CD4-positive, CD25-positive, alpha-beta regulatory T cell (primary cell): ENCODE measurements around the gene DNAJC8. TPM values are rescaled to one million over a fixed set of nuclear protein-coding genes. Genes with fewer than 3 reads are reported as not detected.
A peak's percentile ranks its signal among the peaks of the same experiment; 100 is the strongest.

ENCODE experiments used
- ATAC-seq, 2 donors: fragments of 150-1000 bp; cut with Tn5 transposase; one replicate each; pipeline ENCODE4 v1.10.0; 2021; ENCODE audit warnings: low read depth in 2 of 2, moderate number of reproducible peaks in 2 of 2, moderate library complexity in 1 of 2
- DNase-seq, 3 donors: peaks; one replicate each; pipeline versions ENCODE4 v3.0.0 to v3.0.0-alpha.2; 2012 to 2022; ENCODE audit warnings: mixed read lengths in 1 of 3
- H3K27ac ChIP-seq: one replicate; pipeline ENCODE4 v1.7.0; 2013; ENCODE audit warnings: mild to moderate bottlenecking, low read length; ENCODE audit not compliant: insufficient read depth, poor library complexity, severe bottlenecking
- H3K27me3 ChIP-seq: one replicate; pipeline ENCODE4 v1.7.0; 2013; ENCODE audit warnings: low read length; ENCODE audit not compliant: control insufficient read depth, insufficient read depth
- H3K36me3 ChIP-seq: one replicate; pipeline ENCODE4 v1.7.0; 2013; ENCODE audit warnings: mild to moderate bottlenecking, low read length, moderate library complexity; ENCODE audit not compliant: control insufficient read depth, insufficient read depth
- H3K4me1 ChIP-seq: 2 replicates; pipeline ENCODE4 v1.7.0; 2013; ENCODE audit warnings: mild to moderate bottlenecking, low read length; ENCODE audit not compliant: insufficient read depth, control insufficient read depth, poor library complexity, severe bottlenecking
- H3K4me3 ChIP-seq: one replicate; pipeline ENCODE4 v1.7.0; 2013; ENCODE audit warnings: low read depth, mild to moderate bottlenecking, low read length, moderate library complexity
- H3K9me3 ChIP-seq, 2 experiments: 1 replicate in 1 of 2; 2 replicates in 1 of 2; pipeline ENCODE4 v1.7.0; 2013; ENCODE audit warnings: low read length in 2 of 2, mild to moderate bottlenecking in 1 of 2, moderate library complexity in 1 of 2; ENCODE audit not compliant: control insufficient read depth in 2 of 2
- H3K27ac Mint-ChIP-seq, 3 donors: one replicate each; pipeline ENCODE4 v1.8.0; 2020 to 2022; ENCODE audit warnings: mild to moderate bottlenecking in 3 of 3, mixed read lengths in 3 of 3, moderate library complexity in 2 of 3
- H3K27me3 Mint-ChIP-seq: one replicate; pipeline ENCODE4 v1.8.0; 2022; ENCODE audit warnings: mild to moderate bottlenecking, mixed read lengths
- H3K36me3 Mint-ChIP-seq: one replicate; pipeline ENCODE4 v1.8.0; 2020; ENCODE audit warnings: mixed read lengths
- H3K4me1 Mint-ChIP-seq, 4 donors: one replicate each; pipeline ENCODE4 v1.8.0; 2020 to 2022; ENCODE audit warnings: mixed read lengths in 4 of 4, mild to moderate bottlenecking in 1 of 4
- H3K4me3 Mint-ChIP-seq, 4 donors: one replicate each; pipeline ENCODE4 v1.8.0; 2020 to 2022; ENCODE audit warnings: mild to moderate bottlenecking in 4 of 4, mixed read lengths in 4 of 4, moderate library complexity in 3 of 4
- H3K9me3 Mint-ChIP-seq, 7 donors: one replicate each; pipeline ENCODE4 v1.8.0; 2020 to 2022; ENCODE audit warnings: mixed read lengths in 7 of 7, mild to moderate bottlenecking in 3 of 7, moderate library complexity in 2 of 7
- polyA plus RNA-seq, 4 donors: library from polyadenylated mRNA; unstranded; fragments of 300-500 nt; fragmentation: Illumina TruSeq; gene quantifications; one replicate each; pipeline ENCODE4 v1.2.3, GENCODE V29; 2021
- total RNA-seq: library from RNA; stranded (reverse); gene quantifications from one replicate; pipeline ENCODE4 v1.2.3, GENCODE V29; 2022

The DNAJC8 gene
- total and polyA plus RNA-seq, 5 donors from 2014 or later = 75.3 to 181 (median 154) TPM

GRCh38 chr1:28160782-28161266, 72.0 kb downstream of the DNAJC8 start:
- Mint-ChIP-seq H3K36me3 (peaks cover 5% of the 10 kb centered on the region), H3K27ac (no peak overlapping the region), H3K4me3 (no peak overlapping the region), H3K27me3 (peaks cover 21% of the 10 kb centered on the region), H3K4me1 (peaks cover 0 to 8% (median 2%) of the 10 kb centered on the region in 4 donors), H3K9me3 (no peaks in the 10 kb centered on the region)
- no peak overlapping the region for H3K4me3 ChIP-seq
- no peaks in the 10 kb centered on the region for H3K27me3 ChIP-seq
- ATAC-seq = no peak
- H3K4me1 ChIP-seq = no peaks in the 10 kb centered on the region
- H3K27ac ChIP-seq = no peak overlapping the region
- H3K36me3 ChIP-seq = no peaks in the 10 kb centered on the region
- no peak for DNase-seq
- no peaks in the 10 kb centered on the region for H3K9me3 ChIP-seq

GRCh38 chr1:28159680-28160079, 73.1 kb downstream of the DNAJC8 start:
- Mint-ChIP-seq H3K9me3 (peaks cover 0 to 2% (median 0%) of the 10 kb centered on the region in 7 donors), H3K27ac (peak overlapping the region in 1 of 3 donors; percentile 69), H3K4me3 (no peak overlapping the region), H3K36me3 (peaks cover 5% of the 10 kb centered on the region), H3K27me3 (peaks cover 21% of the 10 kb centered on the region), H3K4me1 (peaks cover 0 to 8% (median 2%) of the 10 kb centered on the region in 4 donors)
- no peak for DNase-seq
- Histone ChIP-seq H3K27me3 (no peaks in the 10 kb centered on the region), H3K9me3 (no peaks in the 10 kb centered on the region), H3K36me3 (no peaks in the 10 kb centered on the region), H3K27ac (no peak overlapping the region), H3K4me3 (no peak overlapping the region), H3K4me1 (no peaks in the 10 kb centered on the region)
- ATAC-seq = no peak

GRCh38 chr1:28159243-28159642, 73.6 kb downstream of the DNAJC8 start:
- Histone ChIP-seq H3K27ac (no peak overlapping the region), H3K36me3 (no peaks in the 10 kb centered on the region), H3K9me3 (no peaks in the 10 kb centered on the region), H3K4me1 (no peaks in the 10 kb centered on the region), H3K4me3 (no peak overlapping the region), H3K27me3 (no peaks in the 10 kb centered on the region)
- DNase-seq (no peak), ATAC-seq (no peak)
- no peak overlapping the region for H3K4me3 Mint-ChIP-seq
- H3K27ac Mint-ChIP-seq = peak overlapping the region in 1 of 3 donors; percentile 16
- peaks cover 24% of the 10 kb centered on the region for H3K27me3 Mint-ChIP-seq
- peaks cover 5% of the 10 kb centered on the region for H3K36me3 Mint-ChIP-seq
- H3K4me1 Mint-ChIP-seq = peaks cover 0 to 8% (median 2%) of the 10 kb centered on the region in 4 donors
- peaks cover 0 to 2% (median 0%) of the 10 kb centered on the region in 7 donors for H3K9me3 Mint-ChIP-seq

GRCh38 chr1:28157894-28158293, 74.9 kb downstream of the DNAJC8 start:
- Histone ChIP-seq H3K36me3 (no peaks in the 10 kb centered on the region), H3K4me3 (no peak overlapping the region), H3K27me3 (no peaks in the 10 kb centered on the region), H3K9me3 (no peaks in the 10 kb centered on the region), H3K27ac (no peak overlapping the region), H3K4me1 (no peaks in the 10 kb centered on the region)
- H3K4me1 Mint-ChIP-seq = peaks cover 0 to 8% (median 2%) of the 10 kb centered on the region in 4 donors
- H3K9me3 Mint-ChIP-seq = peaks cover 0 to 4% (median 0%) of the 10 kb centered on the region in 7 donors
- ATAC-seq = no peak
- H3K4me3 Mint-ChIP-seq = no peak overlapping the region
- DNase-seq = no peak
- H3K27ac Mint-ChIP-seq = peak overlapping the region in 1 of 3 donors; percentile 82
- peaks cover 21% of the 10 kb centered on the region for H3K27me3 Mint-ChIP-seq
- H3K36me3 Mint-ChIP-seq = peaks cover 5% of the 10 kb centered on the region

- H3K36me3 Mint-ChIP-seq = peaks cover 5% of the 10 kb centered on the region
- Histone ChIP-seq H3K9me3 (no peaks in the 10 kb centered on the region), H3K4me3 (no peak overlapping the region), H3K36me3 (no peaks in the 10 kb centered on the region), H3K27ac (no peak overlapping the region), H3K27me3 (no peaks in the 10 kb centered on the region), H3K4me1 (no peaks in the 10 kb centered on the region)
- H3K27me3 Mint-ChIP-seq = peaks cover 17% of the 10 kb centered on the region
- H3K4me3 Mint-ChIP-seq = no peak overlapping the region
- H3K4me1 Mint-ChIP-seq = peaks cover 0 to 8% (median 2%) of the 10 kb centered on the region in 4 donors
- DNase-seq = no peak
- ATAC-seq = no peak
- no peak overlapping the region for H3K27ac Mint-ChIP-seq
- H3K9me3 Mint-ChIP-seq = peaks cover 0 to 4% (median 0%) of the 10 kb centered on the region in 7 donors
These were observed 76.0 kb downstream of the DNAJC8 start for GRCh38 chr1:28156821-28157220.

- Mint-ChIP-seq H3K4me3 (no peak overlapping the region), H3K27ac (no peak overlapping the region), H3K36me3 (peaks cover 6% of the 10 kb centered on the region), H3K9me3 (peaks cover 0 to 4% (median 0%) of the 10 kb centered on the region in 7 donors), H3K4me1 (peaks cover 0 to 8% (median 2%) of the 10 kb centered on the region in 4 donors), H3K27me3 (peaks cover 19% of the 10 kb centered on the region)
- Histone ChIP-seq H3K36me3 (no peaks in the 10 kb centered on the region), H3K4me1 (no peaks in the 10 kb centered on the region), H3K4me3 (no peak overlapping the region), H3K27ac (no peak overlapping the region), H3K27me3 (no peaks in the 10 kb centered on the region), H3K9me3 (no peaks in the 10 kb centered on the region)
- ATAC-seq = no peak
- no peak for DNase-seq
These were observed 77.2 kb downstream of the DNAJC8 start for GRCh38 chr1:28155628-28156027.

- peaks cover 0 to 6% (median 2%) of the 10 kb centered on the region in 4 donors for H3K4me1 Mint-ChIP-seq
- H3K9me3 Mint-ChIP-seq = peaks cover 0 to 4% (median 0%) of the 10 kb centered on the region in 7 donors
- no peak for ATAC-seq
- no peaks in the 10 kb centered on the region for H3K4me1 ChIP-seq
- H3K27ac Mint-ChIP-seq = no peak overlapping the region
- no peak for DNase-seq
- no peak overlapping the region for H3K27ac ChIP-seq
- H3K9me3 ChIP-seq = no peaks in the 10 kb centered on the region
- H3K27me3 Mint-ChIP-seq = peaks cover 16% of the 10 kb centered on the region
- no peaks in the 10 kb centered on the region for H3K36me3 ChIP-seq
- H3K27me3 ChIP-seq = no peaks in the 10 kb centered on the region
- peaks cover 12% of the 10 kb centered on the region for H3K36me3 Mint-ChIP-seq
- no peak overlapping the region for H3K4me3 ChIP-seq
- no peak overlapping the region for H3K4me3 Mint-ChIP-seq
These were observed 78.7 kb downstream of the DNAJC8 start for GRCh38 chr1:28154078-28154594.
